IMR-90 (cell line): ENCODE measurements around the gene CCDC177. TPM values are rescaled to one million over a fixed set of nuclear protein-coding genes. Genes with fewer than 3 reads are reported as not detected.

Experiments
- ATAC-seq: fragments of 200-7000 bp; cut with Tn5 transposase; 2 replicates; pipeline ENCODE4 v1.9.1; 2020; ENCODE audit warnings: low read depth, mild to moderate bottlenecking, moderate library complexity
- BruUV-seq: library from RNA; stranded (reverse); fragments of 400-500 nt; replicated peaks from 2 replicates; lab custom pipeline; 2021; lab: Mats Ljungman, UMichigan
- CTCF ChIA-PET: fragments of 300-600 bp; formaldehyde crosslinking; extraction: SDS; loops from one replicate; lab custom pipeline; 2021; ENCODE audit warnings: antibody characterized with exemption; lab: Yijun Ruan, JAX
- POLR2A ChIA-PET: fragments of 300-600 bp; sonication (Branson Sonifier 250); formaldehyde crosslinking; loops from one replicate; lab custom pipeline; 2022; ENCODE audit warnings: antibody characterized with exemption; ENCODE audit not compliant: unreplicated experiment; lab: Charles Lee
- DNase-seq: peaks from one replicate; pipeline ENCODE4 v3.0.0; 2013
- H2AFZ ChIP-seq: replicated peaks from 2 replicates; pipeline ENCODE3; 2013; ENCODE audit warnings: low read length, mild to moderate bottlenecking; ENCODE audit not compliant: poor library complexity
- H2AK5ac ChIP-seq: 2 replicates; pipeline ENCODE4 v1.6.1; 2013; ENCODE audit warnings: low read depth, low read length, inconsistent platforms
- H2AK9ac ChIP-seq: replicated peaks from 2 replicates; pipeline ENCODE3; 2013; ENCODE audit warnings: mild to moderate bottlenecking, low read depth, low read length, moderate library complexity; ENCODE audit not compliant: poor library complexity
- H2BK120ac ChIP-seq: 2 replicates; pipeline ENCODE4 v1.6.1; 2013; ENCODE audit warnings: low read depth, low read length, inconsistent platforms
- H2BK15ac ChIP-seq: 3 replicates; pipeline ENCODE4 v1.6.1; 2013; ENCODE audit warnings: low read depth, low read length, inconsistent platforms
- H2BK20ac ChIP-seq: 2 replicates; pipeline ENCODE4 v1.6.1; 2013; ENCODE audit warnings: low read depth, mild to moderate bottlenecking, inconsistent platforms, low read length, moderate library complexity
- H2BK5ac ChIP-seq: 2 replicates; pipeline ENCODE4 v1.6.1; 2013; ENCODE audit warnings: mild to moderate bottlenecking, low read depth, low read length, inconsistent platforms; ENCODE audit not compliant: poor library complexity, severe bottlenecking
- H3K14ac ChIP-seq: replicated peaks from 2 replicates; pipeline ENCODE4 v1.6.1; 2013; ENCODE audit warnings: low read depth, low read length, inconsistent platforms
- H3K18ac ChIP-seq: 2 replicates; pipeline ENCODE4 v1.6.1; 2013; ENCODE audit warnings: low read depth, low read length, control low read depth
- H3K23ac ChIP-seq: 2 replicates; pipeline ENCODE4 v1.6.1; 2013; ENCODE audit warnings: low read depth, low read length, inconsistent platforms
- H3K27ac ChIP-seq: 2 replicates; pipeline ENCODE4 v1.5.1; 2013; ENCODE audit warnings: mild to moderate bottlenecking, control low read depth, low read length; ENCODE audit not compliant: insufficient read depth
- H3K27me3 ChIP-seq: 2 replicates; pipeline ENCODE4 v1.6.1; 2013; ENCODE audit warnings: low read length; ENCODE audit not compliant: control insufficient read depth, insufficient read depth
- H3K36me3 ChIP-seq: 2 replicates; pipeline ENCODE4 v1.6.1; 2013; ENCODE audit warnings: low read length, mixed read lengths; ENCODE audit not compliant: control insufficient read depth, insufficient read depth
- H3K4ac ChIP-seq: 2 replicates; pipeline ENCODE4 v1.6.1; 2013; ENCODE audit warnings: low read depth, low read length, inconsistent platforms
- H3K4me1 ChIP-seq: 2 replicates; pipeline ENCODE4 v1.6.1; 2013; ENCODE audit warnings: low read length, mixed read lengths; ENCODE audit not compliant: control insufficient read depth, insufficient read depth
- H3K4me2 ChIP-seq: 2 replicates; pipeline ENCODE4 v1.6.1; 2013; ENCODE audit warnings: low read depth, mild to moderate bottlenecking, control low read depth, low read length, moderate library complexity
- H3K4me3 ChIP-seq: 2 replicates; pipeline ENCODE4 v1.5.1; 2013; ENCODE audit warnings: low read depth, mild to moderate bottlenecking, control low read depth, low read length, moderate library complexity; ENCODE audit not compliant: insufficient read depth
- H3K56ac ChIP-seq: 2 replicates; pipeline ENCODE4 v1.6.1; 2013; ENCODE audit warnings: low read length, inconsistent platforms; ENCODE audit not compliant: insufficient read depth; ENCODE audit errors: extremely low read depth
- H3K79me1 ChIP-seq, 2 experiments: 2 replicates each; pipeline ENCODE4 v1.6.1; 2013; ENCODE audit warnings: low read length in 2 of 2, inconsistent platforms in 1 of 2, low read depth in 1 of 2
- H3K9ac ChIP-seq: 2 replicates; pipeline ENCODE4 v1.6.1; 2013; ENCODE audit warnings: low read depth, low read length, control low read depth
- H3K9me1 ChIP-seq: 2 replicates; pipeline ENCODE4 v1.6.1; 2013; ENCODE audit warnings: low read length, inconsistent platforms; ENCODE audit not compliant: insufficient read depth
- H3K9me3 ChIP-seq: 2 replicates; pipeline ENCODE4 v1.6.1; 2013; ENCODE audit warnings: low read length; ENCODE audit not compliant: control insufficient read depth, insufficient read depth
- H4K20me1 ChIP-seq: 2 replicates; pipeline ENCODE4 v1.6.1; 2013; ENCODE audit warnings: low read length, inconsistent platforms; ENCODE audit not compliant: insufficient read depth
- H4K5ac ChIP-seq: 2 replicates; pipeline ENCODE4 v1.6.1; 2013; ENCODE audit warnings: mild to moderate bottlenecking, low read depth, low read length, control low read depth
- H4K8ac ChIP-seq, 2 experiments: 2 replicates each; pipeline ENCODE4 v1.6.1; 2013; ENCODE audit warnings: low read depth in 2 of 2, low read length in 2 of 2, control low read depth in 1 of 2, inconsistent platforms in 1 of 2
- H4K91ac ChIP-seq: 2 replicates; pipeline ENCODE4 v1.6.1; 2013; ENCODE audit warnings: low read depth, low read length, inconsistent platforms; ENCODE audit not compliant: insufficient read depth
- BHLHE40 ChIP-seq: fragments of 150-350 bp; IDR thresholded peaks from 2 replicates; pipeline ENCODE4 v1.6.1; 2016; ENCODE audit warnings: mild to moderate bottlenecking, low read depth, low read length
- CEBPB ChIP-seq: IDR thresholded peaks from 2 replicates; pipeline ENCODE4 v1.6.1; 2012; ENCODE audit warnings: low read depth, low read length, improper control_type of control experiment
- CHD1 ChIP-seq: IDR thresholded peaks from 2 replicates; pipeline ENCODE4 v1.6.1; 2012; ENCODE audit warnings: low read depth, low read length, improper control_type of control experiment
- CTCF ChIP-seq: conservative IDR thresholded peaks from 2 replicates; pipeline ENCODE4 v1.5.1; 2012; ENCODE audit warnings: mild to moderate bottlenecking, low read depth, low read length, improper control_type of control experiment
- ELK1 ChIP-seq: fragments of 150-350 bp; IDR thresholded peaks from 2 replicates; pipeline ENCODE4 v1.6.1; 2016; ENCODE audit warnings: low read depth, mild to moderate bottlenecking, low read length, moderate library complexity, borderline replicate concordance
- FOS ChIP-seq: fragments of 150-350 bp; IDR thresholded peaks from 2 replicates; pipeline ENCODE4 v1.6.1; 2016; ENCODE audit warnings: low read depth, low read length
- MAFK ChIP-seq: IDR thresholded peaks from 2 replicates; pipeline ENCODE4 v1.6.1; 2012; ENCODE audit warnings: low read depth, low read length, improper control_type of control experiment
- MAZ ChIP-seq: IDR thresholded peaks from 2 replicates; pipeline ENCODE4 v1.6.1; 2012; ENCODE audit warnings: low read depth, mild to moderate bottlenecking, low read length, improper control_type of control experiment, moderate library complexity, borderline replicate concordance
- MXI1 ChIP-seq: IDR thresholded peaks from 2 replicates; pipeline ENCODE4 v1.6.1; 2012; ENCODE audit warnings: low read depth, mild to moderate bottlenecking, low read length, moderate library complexity, borderline replicate concordance
- NFE2L2 ChIP-seq: fragments of 150-350 bp; IDR thresholded peaks from 2 replicates; pipeline ENCODE4 v1.6.1; 2016; ENCODE audit warnings: low read depth, mild to moderate bottlenecking, low read length
- POLR2A ChIP-seq: IDR thresholded peaks from 2 replicates; pipeline ENCODE4 v1.6.1; 2012; ENCODE audit warnings: mild to moderate bottlenecking, low read depth, low read length
- RAD21 ChIP-seq: IDR thresholded peaks from 2 replicates; pipeline ENCODE4 v1.6.1; 2012; ENCODE audit warnings: low read length, improper control_type of control experiment
- RCOR1 ChIP-seq: IDR thresholded peaks from 2 replicates; pipeline ENCODE4 v1.6.1; 2012; ENCODE audit warnings: mild to moderate bottlenecking, low read length, improper control_type of control experiment; ENCODE audit not compliant: insufficient replicate concordance
- RFX5 ChIP-seq: IDR thresholded peaks from 2 replicates; pipeline ENCODE4 v1.8.0; 2012; ENCODE audit warnings: low read depth, mild to moderate bottlenecking, low read length, moderate library complexity
- SMC3 ChIP-seq: fragments of 150-350 bp; IDR thresholded peaks from 2 replicates; pipeline ENCODE4 v1.6.1; 2016; ENCODE audit warnings: low read depth, mild to moderate bottlenecking, antibody characterized with exemption, low read length, moderate library complexity
- USF2 ChIP-seq: fragments of 150-350 bp; IDR thresholded peaks from 2 replicates; pipeline ENCODE4 v1.6.1; 2017; ENCODE audit warnings: mild to moderate bottlenecking, antibody characterized with exemption, low read length, low read depth
- WGBS, 2 experiments: methylation state at CpG; one replicate each; pipeline versions ENCODE4 v1.1.5 to v1.1.7; 2013; ENCODE audit warnings: missing lambda C conversion rate in 2 of 2; ENCODE audit not compliant: insufficient read length in 1 of 2; ENCODE audit errors: extremely low coverage in 2 of 2; 5-methylcytosine and 5-hydroxymethylcytosine counted together
- dilution Hi-C: fragments of 300-500 bp; cut with HindIII; formaldehyde crosslinking; loops from one replicate; pipeline ENCODE4 v1.14.3; 2018; ENCODE audit warnings: low sequenced_read_pairs; ENCODE audit not compliant: unreplicated experiment
- in situ Hi-C: fragments of 300-500 bp; cut with MboI; formaldehyde crosslinking; loops from 3 replicates; pipeline ENCODE4 v1.14.3; 2019; ENCODE audit warnings: low sequenced_read_pairs, inconsistent platforms, mixed read lengths
- intact Hi-C: fragments of 100-400 bp; cut with micrococcal nuclease; formaldehyde crosslinking; loops from 2 replicates; pipeline ENCODE4 v1.10.0; 2022
- polyA plus RNA-seq, 3 experiments: library from polyadenylated mRNA; depleted of rRNA; stranded (reverse); fragments of >200 nt; gene quantifications; 2 replicates each; pipeline ENCODE4 v1.2.3, GENCODE V29; 2012; ENCODE audit warnings: low replicate concordance in 1 of 3
- total RNA-seq: library from RNA; depleted of rRNA; stranded (reverse); fragments of >200 nt; gene quantifications from 2 replicates; pipeline ENCODE4 v1.2.3, GENCODE V29; 2012

Gene CCDC177
- total and polyA plus RNA-seq, 2 of the 4 experiments (the other 2 are of a cell fraction), result not detected

GRCh38 chr14:69551511-69551910 is 23.2 kb downstream of the CCDC177 start:
- Histone ChIP-seq H3K79me1 (no peaks in the 10 kb centered on the region), H3K23ac (no peak overlapping the region), H4K91ac (no peak overlapping the region), H3K14ac (no peak overlapping the region), H3K56ac (no peak overlapping the region), H2AFZ (no peak overlapping the region), H2BK5ac (no peak overlapping the region), H2AK5ac (no peak overlapping the region), H3K9me1 (no peaks in the 10 kb centered on the region), H3K9me3 (no peaks in the 10 kb centered on the region; the same call in 1 of the 2 replicates), H3K36me3 (no peaks in the 10 kb centered on the region), H2BK20ac (no peak overlapping the region), H3K27me3 (peaks cover 31% of the 10 kb centered on the region), H3K4ac (no peak overlapping the region), H2BK120ac (no peak overlapping the region), H3K4me3 (no peak overlapping the region), H4K8ac (no peak overlapping the region), H2BK15ac (no peak overlapping the region), H2AK9ac (no peak overlapping the region), H3K9ac (no peak overlapping the region), H3K4me2 (no peak overlapping the region), H4K20me1 (no peaks in the 10 kb centered on the region), H3K27ac (no peak overlapping the region), H3K18ac (no peak overlapping the region), H4K5ac (no peak overlapping the region), H3K4me1 (no peaks in the 10 kb centered on the region)
- no peak for DNase-seq
- intact Hi-C loops, result no loop called here
- POLR2A ChIA-PET, result no interaction called here
- no TSS peak for BruUV-seq
- CTCF ChIA-PET, result no interaction called here
- in situ Hi-C loops, result no loop called here
- dilution Hi-C loops, result no loop called here
- TF ChIP-seq MAZ (no peak), ELK1 (no peak), FOS (no peak), CHD1 (no peak), USF2 (no peak), NFE2L2 (no peak), SMC3 (no peak), MXI1 (no peak), POLR2A (no peak), CTCF (no peak), CEBPB (no peak), RFX5 (no peak), RAD21 (no peak), RCOR1 (no peak), BHLHE40 (no peak), MAFK (no peak)
- ATAC-seq, result no peak
- no CpG with 5 or more reads among the region's 2 CpGs for WGBS, 2 experiments
